Measurements from ENCODE around the gene SERPINE3. TPM values are rescaled to one million over a fixed set of nuclear protein-coding genes. Genes with fewer than 3 reads are reported as not detected.

The SERPINE3 gene
- total RNA-seq, 1 experiment from 2014 or later, result not detected

- Mint-ChIP-seq H3K36me3 (ENCODE audit: insufficient read depth, unreplicated experiment) (peaks cover 35% of the 10 kb centered on the region), H3K9me3 (ENCODE audit: unreplicated experiment) (no peaks in the 10 kb centered on the region), H3K27ac (ENCODE audit: low read depth, unreplicated experiment) (no peak overlapping the region), H3K4me3 (ENCODE audit: unreplicated experiment) (no peak overlapping the region), H3K4me1 (ENCODE audit: insufficient read depth, unreplicated experiment) (peaks cover 9% of the 10 kb centered on the region), H3K27me3 (ENCODE audit: insufficient read depth, unreplicated experiment) (no peaks in the 10 kb centered on the region)
- no peak for DNase-seq (ENCODE audit: unreplicated experiment)
- CTCF ChIA-PET, result no interaction called here
- POLR2A ChIA-PET, result no interaction called here
- TF ChIP-seq CTCF (IDR thresholded peaks at IDR 0.05; ENCODE audit: unreplicated experiment), result no peak
- intact Hi-C loops (cut with micrococcal nuclease), result no loop called here
- BruUV-seq (replicated peaks), result no TSS peak
These were observed 32.4 kb downstream of the SERPINE3 start for GRCh38 chr13:51371768-51372399.

GRCh38 chr13:51373451-51373850, 34.0 kb downstream of the SERPINE3 start:
- Mint-ChIP-seq H3K4me3 (ENCODE audit: unreplicated experiment) (no peak overlapping the region), H3K9me3 (ENCODE audit: unreplicated experiment) (no peaks in the 10 kb centered on the region), H3K4me1 (ENCODE audit: insufficient read depth, unreplicated experiment) (peaks cover 9% of the 10 kb centered on the region), H3K27me3 (ENCODE audit: insufficient read depth, unreplicated experiment) (no peaks in the 10 kb centered on the region), H3K27ac (ENCODE audit: low read depth, unreplicated experiment) (no peak overlapping the region), H3K36me3 (ENCODE audit: insufficient read depth, unreplicated experiment) (peaks cover 43% of the 10 kb centered on the region)
- intact Hi-C loops (cut with micrococcal nuclease), result no loop called here
- no peak for TF ChIP-seq CTCF (IDR thresholded peaks at IDR 0.05; ENCODE audit: unreplicated experiment)
- DNase-seq (ENCODE audit: unreplicated experiment), result no peak
- ChIA-PET POLR2A (interaction anchor here (0.7 kb wide), 1 partner anchor 428 kb away, joined by 4 read pairs; no protein-coding TSS in a partner anchor), CTCF (interaction anchor here (0.6 kb wide), 1 partner anchor 563 kb away, joined by 3 read pairs; no protein-coding TSS in a partner anchor)
- BruUV-seq (replicated peaks), result no TSS peak

DNA sequence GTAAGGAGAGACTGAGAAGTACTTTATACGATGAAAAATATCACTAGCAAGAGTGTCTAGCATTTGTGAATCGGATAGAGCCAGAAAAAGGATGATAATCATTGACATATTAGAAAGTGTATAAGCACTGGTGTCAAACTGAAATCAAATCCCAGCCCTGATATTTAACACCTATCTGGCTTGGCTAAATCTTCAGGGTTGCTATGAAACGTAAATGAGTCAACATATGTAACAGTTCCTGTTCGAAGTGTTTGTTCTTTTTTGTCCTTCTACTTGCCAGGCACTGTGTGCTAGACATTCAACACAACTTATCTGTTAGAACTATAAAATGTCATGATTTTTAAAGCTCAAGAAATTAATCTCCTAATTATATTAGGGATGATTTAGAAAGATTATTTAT, 40.8 kb downstream of the SERPINE3 start:
- Mint-ChIP-seq H3K9me3 (ENCODE audit: unreplicated experiment) (no peaks in the 10 kb centered on the region), H3K4me3 (ENCODE audit: unreplicated experiment) (no peak overlapping the region), H3K4me1 (ENCODE audit: insufficient read depth, unreplicated experiment) (peaks cover 7% of the 10 kb centered on the region), H3K27me3 (ENCODE audit: insufficient read depth, unreplicated experiment) (no peaks in the 10 kb centered on the region), H3K36me3 (ENCODE audit: insufficient read depth, unreplicated experiment) (peaks cover 65% of the 10 kb centered on the region), H3K27ac (ENCODE audit: low read depth, unreplicated experiment) (peak overlapping the region; percentile 83)
- ChIA-PET CTCF (interaction anchor here (1.0 kb wide), 1 partner anchor 417 kb away, joined by 5 read pairs; no protein-coding TSS in a partner anchor), POLR2A (interaction anchor here (0.6 to 1.4 kb wide), 6 partner anchors 12 to 1180 kb away, joined by 3 to 4 read pairs (median 3); no protein-coding TSS in a partner anchor)
- TF ChIP-seq CTCF (IDR thresholded peaks at IDR 0.05; ENCODE audit: unreplicated experiment), result no peak
- intact Hi-C loops (cut with micrococcal nuclease), result no loop called here
- BruUV-seq (replicated peaks), result no TSS peak
- peak; percentile 62 for DNase-seq (ENCODE audit: unreplicated experiment)

- Mint-ChIP-seq H3K27me3 (ENCODE audit: insufficient read depth, unreplicated experiment) (no peaks in the 10 kb centered on the region), H3K27ac (ENCODE audit: low read depth, unreplicated experiment) (no peak overlapping the region), H3K9me3 (ENCODE audit: unreplicated experiment) (no peaks in the 10 kb centered on the region), H3K4me3 (ENCODE audit: unreplicated experiment) (no peak overlapping the region), H3K4me1 (ENCODE audit: insufficient read depth, unreplicated experiment) (peaks cover 6% of the 10 kb centered on the region), H3K36me3 (ENCODE audit: insufficient read depth, unreplicated experiment) (peaks cover 38% of the 10 kb centered on the region)
- no peak for DNase-seq (ENCODE audit: unreplicated experiment)
- BruUV-seq (replicated peaks), result no TSS peak
- TF ChIP-seq CTCF (IDR thresholded peaks at IDR 0.05; ENCODE audit: unreplicated experiment), result no peak
- intact Hi-C loops (cut with micrococcal nuclease), result no loop called here
- POLR2A ChIA-PET, result no interaction called here
- CTCF ChIA-PET, result no interaction called here
These were observed 45.6 kb downstream of the SERPINE3 start for GRCh38 chr13:51385114-51385513.
